Left forelimb (tissue), 1 donor: ENCODE data around the gene PPIF.
A peak's percentile ranks its signal among the peaks of the same experiment; 100 is the strongest.
"Not testable (repeated sequence)": the region's sequence is repeated elsewhere in the genome, so short reads cannot be mapped to it uniquely, and the experiment has no call there.

ENCODE experiments used
- DNase-seq: peaks from one replicate; pipeline ENCODE4 v3.0.0-alpha.2; 2018; ENCODE audit warnings: low spot score

The PPIF gene

GRCh38 chr10:79331709-79332108 is 15.6 kb upstream of the PPIF start:
- DNase-seq = no peak

- DNase-seq = not testable (repeated sequence)
Observed at GRCh38 chr10:79332610-79333315, 14.5 kb upstream of the PPIF start.

GRCh38 chr10:79333513-79333912 is 13.8 kb upstream of the PPIF start:
- no peak for DNase-seq

- DNase-seq = no peak
Observed at GRCh38 chr10:79334573-79334972, 12.7 kb upstream of the PPIF start.

GRCh38 chr10:79335094-79335469 is 12.2 kb upstream of the PPIF start:
- no peak for DNase-seq

- DNase-seq = no peak
Observed at GRCh38 chr10:79335470-79336235, 11.6 kb upstream of the PPIF start.

- no peak for DNase-seq
Observed at GRCh38 chr10:79336276-79336675, 11.0 kb upstream of the PPIF start.

- DNase-seq = no peak
Observed at GRCh38 chr10:79336739-79337138, 10.5 kb upstream of the PPIF start.

- DNase-seq = not testable (repeated sequence)
Observed at GRCh38 chr10:79337783-79338469, 9.3 kb upstream of the PPIF start.

GRCh38 chr10:79339266-79339665 is 8.0 kb upstream of the PPIF start:
- no peak for DNase-seq

GRCh38 chr10:79340646-79341244 is 6.5 kb upstream of the PPIF start:
- DNase-seq = peak; percentile 31

GRCh38 chr10:79342295-79342761 is 4.9 kb upstream of the PPIF start:
- DNase-seq = peak; percentile 49

- peak; percentile 61 for DNase-seq
Observed at GRCh38 chr10:79342811-79343561, 4.3 kb upstream of the PPIF start.

- DNase-seq = peak; percentile 23
Observed at GRCh38 chr10:79344502-79345195, 2.6 kb upstream of the PPIF start.

- peak; percentile 46 for DNase-seq
Observed at GRCh38 chr10:79345241-79346011, 1.8 kb upstream of the PPIF start.

- DNase-seq = no peak
Observed at GRCh38 chr10:79346012-79346340, 1.3 kb upstream of the PPIF start.

GRCh38 chr10:79346388-79347225 is 662 bp upstream of the PPIF start:
- peak; percentile 60 for DNase-seq

- DNase-seq = peak; percentile 82
Observed at GRCh38 chr10:79347894-79348639, 798 bp downstream of the PPIF start.

- no peak for DNase-seq
Observed at GRCh38 chr10:79348640-79348988, 1.3 kb downstream of the PPIF start.
